HepG2 (cell line): Measurements from ENCODE around the gene BANP. TPM values are rescaled to one million over a fixed set of nuclear protein-coding genes. Genes with fewer than 3 reads are reported as not detected.

Source experiments
- GATA4 ChIP-seq: sonication (generic); IDR thresholded peaks from 2 replicates; pipeline ENCODE4 v1.6.1; 2016; ENCODE audit warnings: antibody characterized with exemption, low read depth, borderline replicate concordance
- KLF13 ChIP-seq: sonication (generic); formaldehyde crosslinking; IDR thresholded peaks from 2 replicates; pipeline ENCODE4 v1.4.0; 2020; ENCODE audit warnings: mild to moderate bottlenecking, missing genetic modification reagents
- MXD4 ChIP-seq: IDR thresholded peaks from 2 replicates; pipeline ENCODE4 v1.6.1; 2016; ENCODE audit warnings: mild to moderate bottlenecking, missing biosample characterization, missing genetic modification reagents
- TBL1XR1 ChIP-seq: fragments of 150-350 bp; IDR thresholded peaks from 2 replicates; pipeline ENCODE4 v1.6.1; 2014; ENCODE audit warnings: borderline replicate concordance, low read length; ENCODE audit not compliant: partially characterized antibody
- TFE3 ChIP-seq: IDR thresholded peaks from 2 replicates; pipeline ENCODE4 v1.6.1; 2016
- ZHX2 ChIP-seq, 2 experiments: sonication (generic) in 1 of 2; formaldehyde crosslinking in 1 of 2; IDR thresholded peaks; 2 replicates each; pipeline versions ENCODE4 v1.6.1 to v1.9.0; 2014 to 2022; ENCODE audit warnings: antibody characterized with exemption in 1 of 2, borderline replicate concordance in 1 of 2, inconsistent platforms in 1 of 2, low read depth in 1 of 2, missing genetic modification reagents in 1 of 2
- ZNF318 ChIP-seq: sonication (generic); formaldehyde crosslinking; IDR thresholded peaks from 2 replicates; pipeline ENCODE4 v1.4.0; 2020; ENCODE audit warnings: mild to moderate bottlenecking, missing genetic modification reagents
- ZNF530 ChIP-seq: sonication (generic); formaldehyde crosslinking; IDR thresholded peaks from 2 replicates; pipeline ENCODE4 v1.5.0; 2020; ENCODE audit warnings: low read depth, mild to moderate bottlenecking, missing genetic modification reagents
- polyA plus RNA-seq, 8 experiments: library from polyadenylated mRNA; depleted of rRNA in 3 of 8; stranded (reverse) in 7 of 8; unstranded in 1 of 8; fragments of >200 nt; fragmentation: Illumina TruSeq in 4 of 8; extraction: Trizol in 4 of 8; gene quantifications; 2 replicates each; pipeline versions ENCODE4 v1.2.1 to v1.2.3, GENCODE V29; 2011 to 2016; ENCODE audit warnings: low read depth in 4 of 8, missing spikeins in 1 of 8, mixed read lengths in 1 of 8; ENCODE audit not compliant: insufficient read depth in 1 of 8
- total RNA-seq, 5 experiments: library from RNA; depleted of rRNA; stranded (reverse); fragments of >200 nt; fragmentation: Illumina TruSeq; extraction: Trizol; gene quantifications; 2 replicates each; pipeline ENCODE4 v1.2.3, GENCODE V29; 2016; ENCODE audit warnings: low read depth in 1 of 5
- TF ChIP-seq, protein P1 (sequence below): sonication (generic); formaldehyde crosslinking; IDR thresholded peaks from 2 replicates; pipeline ENCODE4 v1.8.0; 2022; ENCODE audit warnings: mild to moderate bottlenecking, missing genetic modification reagents, borderline replicate concordance

BANP gene
- total and polyA plus RNA-seq, 2 of the 13 experiments (the other 11 are each of a cell fraction or from before 2014, with no cell fraction given): 20.2 to 23.8 TPM

DNA sequence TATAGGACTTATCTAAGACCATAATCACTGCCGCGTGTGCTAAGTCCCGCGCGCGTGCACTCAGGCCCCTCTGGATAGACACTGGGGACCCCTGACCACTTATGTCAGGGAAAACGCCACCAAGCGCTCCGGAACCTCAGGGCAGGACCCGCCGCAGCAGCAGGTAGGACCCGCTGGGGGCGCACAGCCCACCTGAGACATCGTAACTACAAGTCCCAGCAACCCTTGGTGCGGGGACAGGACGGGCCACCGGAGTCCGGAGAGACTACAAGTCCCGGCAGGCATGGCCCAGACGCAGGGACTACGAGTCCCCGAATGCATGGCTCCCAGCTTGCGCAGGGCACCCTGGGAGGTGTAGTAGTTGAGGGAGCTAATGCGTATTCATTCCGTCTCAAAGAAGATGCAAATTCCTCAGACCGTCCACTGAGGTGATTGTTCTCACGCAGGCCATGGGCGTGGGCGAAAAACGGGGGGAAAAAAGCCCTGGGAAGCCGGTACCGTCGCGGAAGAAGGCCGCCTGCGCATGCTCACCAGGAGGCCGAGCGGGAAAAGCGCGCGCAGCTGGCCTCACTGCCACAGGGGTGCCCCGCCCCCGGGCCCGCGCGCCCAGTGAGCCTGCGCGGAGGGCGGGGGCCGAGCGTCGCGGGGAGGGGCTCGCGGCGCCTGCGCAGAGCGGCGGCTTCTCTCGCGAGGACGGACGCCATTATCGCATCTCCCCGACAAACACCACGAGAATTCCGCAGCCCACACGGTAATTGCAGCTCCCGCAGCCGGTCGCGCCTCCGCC, at the start of gene BANP (continued):
- TF ChIP-seq ZHX2 (IDR thresholded peaks at IDR 0.05; ENCODE audit: low read depth) (peak; percentile 89), ZHX2 (CRISPR knock-in tag; IDR thresholded peaks at IDR 0.05; ENCODE audit: borderline replicate concordance) (0 out of 2 replicates have a peak, but pooled peaks have one; percentile 33), MXD4 (CRISPR knock-in tag) (peak; percentile 77), GATA4 (no peak), KLF13 (CRISPR knock-in tag) (0 out of 2 replicates have a peak, but pooled peaks have one; percentile 24), ZNF530 (no peak), TBL1XR1 (peak; percentile 60), TFE3 (CRISPR knock-in tag) (peak; percentile 76), ZNF318 (CRISPR knock-in tag) (peak; percentile 82; the same call in 1 of the 2 replicates)
- TF ChIP-seq, protein P1, sequence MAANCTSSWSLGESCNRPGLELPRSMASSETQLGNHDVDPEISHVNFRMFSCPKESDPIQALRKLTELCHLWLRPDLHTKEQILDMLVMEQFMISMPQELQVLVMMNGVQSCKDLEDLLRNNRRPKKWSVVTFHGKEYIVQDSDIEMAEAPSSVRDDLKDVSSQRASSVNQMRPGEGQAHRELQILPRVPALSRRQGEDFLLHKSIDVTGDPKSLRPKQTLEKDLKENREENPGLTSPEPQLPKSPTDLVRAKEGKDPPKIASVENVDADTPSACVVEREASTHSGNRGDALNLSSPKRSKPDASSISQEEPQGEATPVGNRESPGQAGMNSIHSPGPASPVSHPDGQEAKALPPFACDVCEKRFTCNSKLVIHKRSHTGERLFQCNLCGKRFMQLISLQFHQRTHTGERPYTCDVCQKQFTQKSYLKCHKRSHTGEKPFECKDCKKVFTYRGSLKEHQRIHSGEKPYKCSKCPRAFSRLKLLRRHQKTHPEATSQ: no peak
